NCI-H526 treated with DMSO at 0.1 percent for 48 hours (cell line): Measurements from ENCODE around the gene SETD1A.

ENCODE experiments used
- DNase-seq: peaks from one replicate; lab custom pipeline; 2025; lab: John Stamatoyannopoulos, UW

Gene SETD1A

DNA sequence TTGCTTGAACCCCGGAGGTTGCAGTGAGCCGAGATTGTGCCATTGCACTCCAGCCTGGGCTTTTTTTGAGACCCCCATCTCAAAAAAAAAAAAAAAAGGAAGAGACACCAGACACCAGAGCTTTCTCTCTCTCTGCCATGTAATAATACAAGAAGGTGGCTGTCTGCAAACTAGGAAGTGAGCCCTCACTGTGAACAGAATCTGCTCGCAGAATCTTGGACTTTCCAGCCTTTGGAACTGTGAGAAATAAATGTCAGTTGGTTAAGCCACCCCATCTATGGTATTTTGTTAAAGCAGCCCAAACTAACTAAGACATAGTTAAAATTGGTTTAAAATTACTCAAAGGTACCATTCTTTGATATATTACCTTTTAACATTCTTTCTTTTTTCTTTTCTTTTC, 63.0 kb downstream of the SETD1A start:
- no peak for DNase-seq

GRCh38 chr16:31022544-31023251, 65.1 kb downstream of the SETD1A start:
- no peak for DNase-seq

DNA sequence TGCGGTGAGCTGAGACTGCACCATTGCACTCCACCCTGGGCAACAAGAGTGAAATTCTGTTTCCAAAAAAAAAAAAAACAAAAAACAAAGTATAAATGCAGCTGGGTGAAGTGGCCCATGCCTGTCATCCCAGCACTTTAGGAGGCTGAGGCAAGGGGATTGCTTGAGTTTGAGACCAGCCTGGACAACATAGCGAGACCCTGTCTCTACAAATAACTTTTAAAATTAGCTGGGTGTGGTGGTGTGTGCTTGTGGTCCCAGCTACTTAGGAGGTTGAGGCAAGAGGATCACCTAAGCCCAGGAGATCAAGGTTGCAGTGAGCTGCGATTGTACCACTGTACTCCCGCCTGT, 65.7 kb downstream of the SETD1A start:
- DNase-seq, result no peak

DNA sequence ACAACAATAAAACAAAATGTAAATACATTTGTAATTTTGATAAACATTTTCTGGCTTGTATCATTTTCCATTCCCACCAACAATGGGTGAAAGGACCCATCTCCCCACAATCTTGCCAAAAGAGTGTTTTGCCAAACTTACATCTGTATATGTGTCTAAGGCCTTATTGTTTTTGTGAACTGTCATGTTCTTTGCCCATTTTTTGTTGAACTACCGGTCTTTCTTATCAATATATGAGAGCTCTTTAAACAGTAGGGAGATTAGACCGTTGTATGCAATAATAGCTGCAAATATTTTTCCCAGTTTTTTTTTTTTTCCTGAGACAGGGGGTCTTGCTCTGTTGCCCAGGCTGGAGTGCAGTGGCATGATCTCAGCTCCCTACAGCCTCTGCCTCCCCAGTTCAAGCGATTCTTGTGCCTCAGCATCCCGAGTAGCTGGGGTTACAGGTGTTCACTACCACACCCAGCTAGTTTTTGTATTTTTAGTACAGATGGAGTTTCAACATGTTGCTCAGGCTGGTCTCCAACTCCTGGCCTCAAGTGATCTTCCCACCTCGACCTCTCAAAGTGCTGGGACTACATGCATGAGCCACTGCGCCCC, 66.2 kb downstream of the SETD1A start:
- DNase-seq, result no peak

GRCh38 chr16:31025339-31025738, 67.8 kb downstream of the SETD1A start:
- no peak for DNase-seq

DNA sequence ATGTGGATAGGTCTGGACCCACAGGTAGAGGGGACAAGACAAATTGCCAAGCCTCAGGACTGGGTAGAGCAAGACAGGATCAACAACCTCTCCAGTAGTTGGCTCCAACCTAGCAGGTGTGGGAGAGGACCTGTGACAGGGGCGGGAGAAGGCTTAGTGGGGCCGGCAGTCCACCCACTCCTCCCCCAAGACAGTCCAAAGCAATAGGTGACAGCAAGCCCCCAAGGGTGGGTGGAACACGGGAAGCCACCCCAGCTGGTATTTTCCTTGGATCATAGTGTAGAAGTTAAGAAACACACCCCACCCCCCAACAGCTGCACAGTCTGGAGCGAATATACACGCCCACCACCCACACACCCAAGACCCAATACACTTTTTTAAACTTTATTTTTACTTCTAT, 71.7 kb downstream of the SETD1A start:
- DNase-seq, result no peak

DNA sequence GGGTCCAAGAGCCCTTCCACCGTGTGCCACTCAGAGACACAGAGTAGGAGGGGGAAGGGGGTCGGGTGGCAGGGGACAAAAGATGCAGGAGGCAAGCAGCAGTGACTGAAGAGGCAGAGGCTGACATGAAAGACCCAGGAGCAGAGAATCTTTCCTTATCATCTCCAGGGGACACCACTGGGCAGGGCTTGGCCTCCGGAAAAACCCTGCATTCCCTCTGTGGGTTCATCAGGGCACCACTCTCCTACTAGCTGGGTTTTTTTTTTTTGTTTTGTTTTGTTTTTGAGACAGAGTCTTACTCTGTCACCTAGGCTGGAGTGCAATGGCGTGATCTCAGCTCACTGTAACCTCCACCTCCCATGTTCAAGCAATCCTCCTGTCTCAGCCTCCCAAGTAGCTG, 73.7 kb downstream of the SETD1A start:
- DNase-seq, result no peak

GRCh38 chr16:31032736-31033708, 75.5 kb downstream of the SETD1A start, which contains the start of gene STX4:
Gene STX4, plus strand, starts transcription at chr16:31033558. Its CDS starts 248 bp downstream, at chr16:31033806.
- peak; percentile 75 for DNase-seq

DNA sequence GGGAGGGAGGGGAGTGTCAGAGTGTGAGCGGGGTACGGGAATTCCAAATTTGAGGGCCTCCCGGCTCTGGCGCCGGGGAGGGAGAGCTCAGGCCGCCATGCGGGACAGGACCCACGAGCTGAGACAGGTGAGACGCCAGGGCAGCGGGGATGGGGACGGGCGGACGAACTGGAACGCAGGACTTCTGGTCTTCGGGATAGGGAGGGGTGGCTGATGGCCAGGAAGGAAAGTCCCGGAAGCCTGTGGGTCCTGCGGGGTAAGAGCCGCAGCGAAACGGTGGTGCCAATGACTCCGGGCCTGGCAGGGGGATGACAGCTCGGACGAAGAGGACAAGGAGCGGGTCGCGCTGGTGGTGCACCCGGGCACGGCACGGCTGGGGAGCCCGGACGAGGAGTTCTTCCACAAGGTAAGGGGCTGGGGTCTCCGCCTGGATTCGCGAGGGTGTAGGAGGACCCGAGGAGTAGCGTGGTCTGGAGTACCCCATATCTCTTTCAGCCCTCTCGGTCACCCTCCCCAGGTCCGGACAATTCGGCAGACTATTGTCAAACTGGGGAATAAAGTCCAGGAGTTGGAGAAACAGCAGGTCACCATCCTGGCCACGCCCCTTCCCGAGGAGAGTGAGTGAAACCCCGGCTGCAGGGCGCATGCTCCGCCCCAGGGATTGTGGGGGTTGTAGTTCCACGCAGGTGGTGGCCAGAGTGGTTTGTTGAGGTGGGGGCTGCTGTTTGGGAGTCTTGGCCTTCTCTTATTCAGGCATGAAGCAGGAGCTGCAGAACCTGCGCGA, 76.3 kb downstream of the SETD1A start:
- DNase-seq, result peak; percentile 61
